OCI-M1 (cell line): ENCODE data around the gene TMEM39A.

Source experiments
- DNase-seq: peaks from one replicate; lab custom pipeline; 2025; lab: John Stamatoyannopoulos, UW

TMEM39A gene

GRCh38 chr3:119401069-119401468 lies 62.3 kb downstream of the TMEM39A start:
- no peak for DNase-seq

- DNase-seq: no peak
Measured at GRCh38 chr3:119400466-119400865, 62.9 kb downstream of the TMEM39A start.

GRCh38 chr3:119396870-119397269 lies 66.5 kb downstream of the TMEM39A start:
- no peak for DNase-seq

- no peak for DNase-seq
Measured at GRCh38 chr3:119395923-119396358, 67.5 kb downstream of the TMEM39A start.

- no peak for DNase-seq
Measured at GRCh38 chr3:119388577-119388976, 74.8 kb downstream of the TMEM39A start.

GRCh38 chr3:119382134-119382533 lies 81.3 kb downstream of the TMEM39A start:
- DNase-seq: no peak

GRCh38 chr3:119380697-119381096 lies 82.7 kb downstream of the TMEM39A start:
- no peak for DNase-seq
